GM12891 (cell line): Measurements from ENCODE around the gene SLC6A12.
A peak's percentile ranks its signal among the peaks of the same experiment; 100 is the strongest.
"Not testable (repeated sequence)": the region's sequence is repeated elsewhere in the genome, so short reads cannot be mapped to it uniquely, and the experiment has no call there.

ENCODE experiments used
- DNase-seq: peaks from one replicate; pipeline ENCODE4 v3.0.0; 2011; ENCODE audit warnings: low spot score; ENCODE audit not compliant: insufficient read length
- FAIRE-seq: peaks from 2 replicates; lab custom pipeline; 2011; peaks lifted over from hg19 to GRCh38; lab: Jason Lieb, UNC
- PAX5 ChIP-seq: IDR thresholded peaks from 2 replicates; pipeline ENCODE4 v1.6.1; 2011; ENCODE audit warnings: low read length, moderate library complexity, mild to moderate bottlenecking; ENCODE audit not compliant: insufficient read depth, severe bottlenecking
- POLR2A ChIP-seq: IDR thresholded peaks from 2 replicates; pipeline ENCODE4 v1.6.1; 2011; ENCODE audit warnings: low read depth, low read length, control low read depth
- POLR2AphosphoS5 ChIP-seq: IDR thresholded peaks from 2 replicates; pipeline ENCODE4 v1.6.1; 2011; ENCODE audit warnings: low read depth, low read length, control low read depth
- POU2F2 ChIP-seq: IDR thresholded peaks from 2 replicates; pipeline ENCODE4 v1.6.1; 2011; ENCODE audit warnings: low read depth, mild to moderate bottlenecking, control low read depth, low read length, moderate library complexity
- SPI1 ChIP-seq: IDR thresholded peaks from 2 replicates; pipeline ENCODE4 v1.6.1; 2011; ENCODE audit warnings: low read depth, low read length, control low read depth
- TAF1 ChIP-seq: IDR thresholded peaks from 2 replicates; pipeline ENCODE4 v1.6.1; 2011; ENCODE audit warnings: low read depth, low read length, control low read depth

Gene SLC6A12

GRCh38 chr12:191541-191940, 22.4 kb downstream of the SLC6A12 start:
- FAIRE-seq (no peak), DNase-seq (no peak)
- no peak for TF ChIP-seq POLR2A
- no peak for TF ChIP-seq TAF1

- DNase-seq (no peak), FAIRE-seq (no peak)
- no peak for TF ChIP-seq PAX5
- no peak for TF ChIP-seq TAF1
- TF ChIP-seq POLR2AphosphoS5 = no peak
- TF ChIP-seq POLR2A = no peak
- no peak for TF ChIP-seq SPI1
- TF ChIP-seq POU2F2 = no peak
Observed at GRCh38 chr12:190881-191280, 23.1 kb downstream of the SLC6A12 start.

GRCh38 chr12:189622-189962, 24.4 kb downstream of the SLC6A12 start:
- no peak for TF ChIP-seq POLR2A
- FAIRE-seq (no peak), DNase-seq (no peak)

- TF ChIP-seq POLR2AphosphoS5 (no peak), TAF1 (no peak), PAX5 (no peak), POU2F2 (no peak), POLR2A (no peak), SPI1 (no peak)
- FAIRE-seq (no peak), DNase-seq (peak; percentile 81)
Observed at GRCh38 chr12:188910-189621, 24.9 kb downstream of the SLC6A12 start.

- not testable (repeated sequence) for FAIRE-seq, DNase-seq
Observed at GRCh38 chr12:187986-188909, 25.7 kb downstream of the SLC6A12 start.

GRCh38 chr12:186006-186625, 27.8 kb downstream of the SLC6A12 start:
- FAIRE-seq (no peak), DNase-seq (no peak)

GRCh38 chr12:185576-185955, 28.4 kb downstream of the SLC6A12 start:
- FAIRE-seq (no peak), DNase-seq (no peak)
- TF ChIP-seq SPI1 (no peak), POLR2A (no peak), POU2F2 (no peak), POLR2AphosphoS5 (no peak), TAF1 (no peak), PAX5 (no peak)

More at GRCh38 chr12:186006-186625, 27.8 kb downstream of the SLC6A12 start:
- TF ChIP-seq POLR2A = no peak
- no peak for TF ChIP-seq SPI1
- TF ChIP-seq POLR2AphosphoS5 = no peak
- TF ChIP-seq POU2F2 = no peak
- no peak for TF ChIP-seq PAX5
- TF ChIP-seq TAF1 = no peak

- TF ChIP-seq SPI1 (no peak), PAX5 (no peak), POLR2A (no peak), TAF1 (no peak)
- DNase-seq = no peak
- FAIRE-seq = no peak
Observed at GRCh38 chr12:184811-185575, 29.0 kb downstream of the SLC6A12 start.

GRCh38 chr12:182381-182892, 31.5 kb downstream of the SLC6A12 start:
- TF ChIP-seq POLR2A (no peak), TAF1 (no peak), POU2F2 (no peak), SPI1 (no peak), POLR2AphosphoS5 (no peak), PAX5 (no peak)
- FAIRE-seq (no peak), DNase-seq (no peak)
